Aorta (tissue), 5 donors: ENCODE results near the gene E2F4. TPM values are rescaled to one million over a fixed set of nuclear protein-coding genes. Genes with fewer than 3 reads are reported as not detected.

Source experiments
- ATAC-seq: fragments of 200-7000 bp; cut with Tn5 transposase; one replicate; pipeline ENCODE4 v1.9.1; 2022; ENCODE audit warnings: moderate library complexity; ENCODE audit not compliant: low FRiP score
- DNase-seq, 2 donors: peaks; one replicate each; pipeline ENCODE4 v3.0.0-alpha.2; 2020
- H3K27ac ChIP-seq, 2 donors: one replicate each; pipeline ENCODE4 v1.5.1; 2013; ENCODE audit warnings: low read length in 2 of 2, mild to moderate bottlenecking in 2 of 2, moderate library complexity in 2 of 2, control low read depth in 1 of 2, inconsistent platforms in 1 of 2, low read depth in 1 of 2
- H3K27me3 ChIP-seq, 2 donors: one replicate each; pipeline ENCODE4 v1.6.1; 2013; ENCODE audit warnings: control low read depth in 1 of 2, low read length in 1 of 2, mild to moderate bottlenecking in 1 of 2, moderate library complexity in 1 of 2; ENCODE audit not compliant: insufficient read depth in 2 of 2, control insufficient read depth in 1 of 2
- H3K36me3 ChIP-seq, 2 donors: one replicate each; pipeline ENCODE4 v1.6.1; 2013; ENCODE audit warnings: control low read depth in 1 of 2, low read length in 1 of 2, mild to moderate bottlenecking in 1 of 2; ENCODE audit not compliant: insufficient read depth in 2 of 2, control insufficient read depth in 1 of 2
- H3K4me1 ChIP-seq, 2 donors: one replicate each; pipeline ENCODE4 v1.6.1; 2013; ENCODE audit warnings: low read length in 2 of 2, control low read depth in 1 of 2, mild to moderate bottlenecking in 1 of 2, moderate library complexity in 1 of 2; ENCODE audit not compliant: insufficient read depth in 2 of 2, control insufficient read depth in 1 of 2
- H3K4me3 ChIP-seq, 2 donors: one replicate each; pipeline ENCODE4 v1.5.1; 2013; ENCODE audit warnings: low read length in 2 of 2, control low read depth in 1 of 2, mild to moderate bottlenecking in 1 of 2
- H3K9me3 ChIP-seq: one replicate; pipeline ENCODE4 v1.6.1; 2013; ENCODE audit warnings: mild to moderate bottlenecking, low read length; ENCODE audit not compliant: control insufficient read depth
- WGBS, 2 donors: extraction: QIAGEN DNeasy Blood & Tissue Kit; methylation state at CpG; one replicate each; pipeline ENCODE4 v1.1.7; 2013; 5-methylcytosine and 5-hydroxymethylcytosine counted together
- intact Hi-C, 2 donors: fragments of 100-400 bp; cut with DNase I; formaldehyde crosslinking; loops; one replicate each; pipeline versions ENCODE4 v1.14.2 to v1.15.0; 2022
- polyA plus RNA-seq, 2 donors: library from polyadenylated mRNA; stranded (reverse); fragments of 200-250 nt; gene quantifications; one replicate each; pipeline ENCODE4 v1.2.3, GENCODE V29; 2013
- total RNA-seq, 2 donors: library from RNA; stranded (reverse); fragmentation: NEBNext Ultra II Directional; extraction: Animal tissue kit (Norgen Biotek cat#: 25700); gene quantifications; one replicate each; pipeline ENCODE4 v1.2.1, GENCODE V29; 2021
- donor health status: healthy with polysubstance abuse.
- donor health status: Bipolar disorder and iron deficiency.
- donor health status: DM: no; HTN: no; CAD: no.
- donor health status: DM: no; HTN: no; CAD: no.
- donor health status: DM: yes; HTN: yes; CAD: no.

E2F4 gene
- total and polyA plus RNA-seq, 4 donors = 27.9 to 58.1 (median 52.2) TPM

GRCh38 chr16:67199808-67200198 lies 7.8 kb downstream of the E2F4 start:
- ATAC-seq (no peak), DNase-seq (no peak)
- 47 to 50% methylated on average over 20 to 22 of the region's 22 CpGs for WGBS, 2 donors
- no peaks in the 10 kb centered on the region for H3K9me3 ChIP-seq
- no peak overlapping the region for H3K27ac ChIP-seq
- H3K4me3 ChIP-seq = no peak overlapping the region
- H3K4me1 ChIP-seq = no peaks in the 10 kb centered on the region
- peaks cover 0 to 15% of the 10 kb centered on the region in 2 donors for H3K36me3 ChIP-seq
- intact Hi-C loops = no loop called here
- H3K27me3 ChIP-seq = no peaks in the 10 kb centered on the region

GRCh38 chr16:67200491-67200890 lies 8.5 kb downstream of the E2F4 start:
- Histone ChIP-seq H3K27me3 (no peaks in the 10 kb centered on the region), H3K4me3 (no peak overlapping the region), H3K27ac (no peak overlapping the region), H3K36me3 (peaks cover 0 to 13% of the 10 kb centered on the region in 2 donors), H3K9me3 (no peaks in the 10 kb centered on the region), H3K4me1 (no peaks in the 10 kb centered on the region)
- no peak for DNase-seq
- intact Hi-C loops = no loop called here
- WGBS, 2 donors = 92 to 93% methylated on average over 8 of the region's 8 CpGs
- no peak for ATAC-seq

- Histone ChIP-seq H3K36me3 (peaks cover 0 to 3% of the 10 kb centered on the region in 2 donors), H3K27ac (no peak overlapping the region), H3K9me3 (no peaks in the 10 kb centered on the region), H3K4me3 (no peak overlapping the region), H3K4me1 (no peaks in the 10 kb centered on the region), H3K27me3 (no peaks in the 10 kb centered on the region)
- 90 to 93% methylated on average over 39 to 40 of the region's 40 CpGs for WGBS, 2 donors
- intact Hi-C loops = no loop called here
- DNase-seq (no peak), ATAC-seq (no peak)
Observed at GRCh38 chr16:67201411-67202345, 9.7 kb downstream of the E2F4 start.

GRCh38 chr16:67202426-67202825 lies 10.5 kb downstream of the E2F4 start:
- Histone ChIP-seq H3K4me1 (no peaks in the 10 kb centered on the region), H3K27ac (no peak overlapping the region), H3K36me3 (peaks cover 0 to 1% of the 10 kb centered on the region in 2 donors), H3K4me3 (no peak overlapping the region), H3K9me3 (no peaks in the 10 kb centered on the region), H3K27me3 (no peaks in the 10 kb centered on the region)
- intact Hi-C loops = no loop called here
- WGBS, 2 donors = 92 to 96% methylated on average over 11 to 12 of the region's 12 CpGs
- ATAC-seq (no peak), DNase-seq (no peak)

- Histone ChIP-seq H3K36me3 (peaks cover 0 to 1% of the 10 kb centered on the region in 2 donors), H3K27me3 (no peaks in the 10 kb centered on the region), H3K4me1 (no peaks in the 10 kb centered on the region), H3K4me3 (no peak overlapping the region), H3K9me3 (no peaks in the 10 kb centered on the region), H3K27ac (no peak overlapping the region)
- ATAC-seq (no peak), DNase-seq (no peak)
- intact Hi-C loops = no loop called here
- WGBS, 2 donors = 90 to 92% methylated on average over 20 to 23 of the region's 23 CpGs
Observed at GRCh38 chr16:67202956-67203493, 11.1 kb downstream of the E2F4 start.

- H3K4me3 ChIP-seq = no peak overlapping the region
- H3K9me3 ChIP-seq = no peaks in the 10 kb centered on the region
- intact Hi-C loops = no loop called here
- DNase-seq (no peak), ATAC-seq (no peak)
- no peaks in the 10 kb centered on the region for H3K4me1 ChIP-seq
- WGBS, 2 donors = 67 to 74% methylated on average over 4 of the region's 4 CpGs
- H3K27me3 ChIP-seq = no peaks in the 10 kb centered on the region
- no peak overlapping the region for H3K27ac ChIP-seq
- peaks cover 0 to 1% of the 10 kb centered on the region in 2 donors for H3K36me3 ChIP-seq
Observed at GRCh38 chr16:67204076-67204475, 12.1 kb downstream of the E2F4 start.

GRCh38 chr16:67206129-67206837 lies 14.3 kb downstream of the E2F4 start:
- H3K9me3 ChIP-seq = no peaks in the 10 kb centered on the region
- H3K4me1 ChIP-seq = no peaks in the 10 kb centered on the region
- no peak overlapping the region for H3K4me3 ChIP-seq
- DNase-seq (no peak), ATAC-seq (no peak)
- peaks cover 0 to 1% of the 10 kb centered on the region in 2 donors for H3K36me3 ChIP-seq
- no peak overlapping the region for H3K27ac ChIP-seq
- no peaks in the 10 kb centered on the region for H3K27me3 ChIP-seq
- 91 to 92% methylated on average over 8 of the region's 8 CpGs for WGBS, 2 donors
- intact Hi-C loops = no loop called here

- Histone ChIP-seq H3K27ac (no peak overlapping the region), H3K27me3 (no peaks in the 10 kb centered on the region), H3K4me1 (no peaks in the 10 kb centered on the region), H3K4me3 (no peak overlapping the region), H3K36me3 (peaks cover 0 to 1% of the 10 kb centered on the region in 2 donors), H3K9me3 (no peaks in the 10 kb centered on the region)
- ATAC-seq (no peak), DNase-seq (no peak)
- intact Hi-C loops = no loop called here
- WGBS, 2 donors = 93% methylated on average over 3 of the region's 3 CpGs
Observed at GRCh38 chr16:67206838-67207248, 14.9 kb downstream of the E2F4 start.
